GM10248 (cell line): ENCODE measurements around the gene PTH2R.
"Not testable (repeated sequence)": the region's sequence is repeated elsewhere in the genome, so short reads cannot be mapped to it uniquely, and the experiment has no call there.

Experiments used
- CTCF ChIA-PET: fragments of 300-600 bp; sonication (Branson Sonifier 250); formaldehyde crosslinking; extraction: SDS; loops from one replicate; lab custom pipeline; 2021; ENCODE audit warnings: antibody characterized with exemption; lab: Yijun Ruan, JAX
- POLR2A ChIA-PET: fragments of 350-650 bp; sonication (Branson Sonifier 250); formaldehyde crosslinking; extraction: SDS; loops from one replicate; lab custom pipeline; 2020; ENCODE audit warnings: antibody characterized with exemption; lab: Yijun Ruan, JAX
- DNase-seq: peaks from one replicate; pipeline ENCODE4 v3.0.0; 2012; ENCODE audit errors: extremely low spot score
- CTCF ChIP-seq: IDR thresholded peaks from 2 replicates; pipeline ENCODE4 v1.5.1; 2012; ENCODE audit warnings: mild to moderate bottlenecking, low read depth; ENCODE audit errors: extremely low read depth, missing control alignments, control extremely low read depth

Gene PTH2R

GRCh38 chr2:208509586-208509985 lies 103.0 kb downstream of the PTH2R start:
- ChIA-PET CTCF (interaction anchor here (1.7 kb wide), 1 partner anchor 13 kb away, joined by 5 read pairs; no protein-coding TSS in a partner anchor), POLR2A (no interaction called here)
- no peak for DNase-seq
- TF ChIP-seq CTCF, result no peak

GRCh38 chr2:208511016-208511415 lies 104.4 kb downstream of the PTH2R start:
- TF ChIP-seq CTCF, result no peak
- ChIA-PET POLR2A (no interaction called here), CTCF (no interaction called here)
- no peak for DNase-seq

GRCh38 chr2:208511573-208511972 lies 105.0 kb downstream of the PTH2R start:
- no peak for DNase-seq
- POLR2A ChIA-PET, result no interaction called here
- CTCF ChIA-PET, result interaction anchor here (1.1 kb wide), 1 partner anchor 10 kb away, joined by 3 read pairs; no protein-coding TSS in a partner anchor
- TF ChIP-seq CTCF, result no peak

- TF ChIP-seq CTCF, result no peak
- ChIA-PET POLR2A (no interaction called here), CTCF (no interaction called here)
- DNase-seq, result no peak
Measured at GRCh38 chr2:208515099-208515498, 108.5 kb downstream of the PTH2R start.

- CTCF ChIA-PET, DNase-seq, POLR2A ChIA-PET: not testable (repeated sequence)
Measured at GRCh38 chr2:208523069-208523468, 116.5 kb downstream of the PTH2R start.

GRCh38 chr2:208525165-208525564 lies 118.6 kb downstream of the PTH2R start:
- CTCF ChIA-PET, POLR2A ChIA-PET: not testable (repeated sequence)

GRCh38 chr2:208529796-208530195 lies 123.2 kb downstream of the PTH2R start:
- POLR2A ChIA-PET, result no interaction called here
- no peak for DNase-seq
- no peak for TF ChIP-seq CTCF
- CTCF ChIA-PET, result no interaction called here

More at GRCh38 chr2:208525165-208525564, 118.6 kb downstream of the PTH2R start:
- DNase-seq, result not testable (repeated sequence)

- no peak for DNase-seq
- POLR2A ChIA-PET, result no interaction called here
- no peak for TF ChIP-seq CTCF
- CTCF ChIA-PET, result no interaction called here
Measured at GRCh38 chr2:208531361-208531760, 124.8 kb downstream of the PTH2R start.

GRCh38 chr2:208535578-208535977 lies 129.0 kb downstream of the PTH2R start:
- DNase-seq, CTCF ChIA-PET, POLR2A ChIA-PET: not testable (repeated sequence)
